GM21717 (cell line): ENCODE data around the gene C1orf87.
"Not testable (repeated sequence)": the region's sequence is repeated elsewhere in the genome, so short reads cannot be mapped to it uniquely, and the experiment has no call there.

ENCODE experiments used
- ATAC-seq: cut with Tn5 transposase; IDR thresholded peaks from one replicate; pipeline ENCODE4 v1.9.1; 2021; ENCODE audit warnings: mild to moderate bottlenecking, moderate library complexity; ENCODE audit not compliant: unreplicated experiment

Gene C1orf87

GRCh38 chr1:59997479-59998115 lies 76.0 kb downstream of the C1orf87 start:
- ATAC-seq = no peak

GRCh38 chr1:59994302-59995198 lies 79.0 kb downstream of the C1orf87 start:
- no peak for ATAC-seq

GRCh38 chr1:59992040-59992820 lies 81.3 kb downstream of the C1orf87 start:
- no peak for ATAC-seq

- no peak for ATAC-seq
Measured at GRCh38 chr1:59990470-59990869, 83.1 kb downstream of the C1orf87 start.

GRCh38 chr1:59986516-59987310 lies 86.9 kb downstream of the C1orf87 start:
- ATAC-seq = no peak

- ATAC-seq = no peak
Measured at GRCh38 chr1:59985911-59986515, 87.6 kb downstream of the C1orf87 start.

- no peak for ATAC-seq
Measured at GRCh38 chr1:59979666-59980065, 93.9 kb downstream of the C1orf87 start.

GRCh38 chr1:59978511-59978910 lies 95.1 kb downstream of the C1orf87 start:
- ATAC-seq = no peak

- ATAC-seq = no peak
Measured at GRCh38 chr1:59978026-59978425, 95.5 kb downstream of the C1orf87 start.

- ATAC-seq = no peak
Measured at GRCh38 chr1:59977075-59977410, 96.5 kb downstream of the C1orf87 start.

GRCh38 chr1:59976194-59977074 lies 97.1 kb downstream of the C1orf87 start:
- ATAC-seq = no peak

- ATAC-seq = no peak
Measured at GRCh38 chr1:59973719-59974118, 99.9 kb downstream of the C1orf87 start.

- no peak for ATAC-seq
Measured at GRCh38 chr1:59972216-59972927, 101.2 kb downstream of the C1orf87 start.

GRCh38 chr1:59971464-59971911 lies 102.1 kb downstream of the C1orf87 start:
- ATAC-seq = no peak

GRCh38 chr1:59969542-59970175 lies 103.9 kb downstream of the C1orf87 start:
- ATAC-seq = not testable (repeated sequence)

- not testable (repeated sequence) for ATAC-seq
Measured at GRCh38 chr1:59968746-59969145, 104.8 kb downstream of the C1orf87 start.

GRCh38 chr1:59967780-59968179 lies 105.8 kb downstream of the C1orf87 start:
- ATAC-seq = no peak

- no peak for ATAC-seq
Measured at GRCh38 chr1:59967141-59967697, 106.4 kb downstream of the C1orf87 start.
